ENCODE results near the gene WDR5.

WDR5 gene

GRCh38 chr9:134158242-134158641, 22.4 kb downstream of the WDR5 start:
- no peak for DNase-seq (ENCODE audit: low read depth, low spot score)

- DNase-seq (ENCODE audit: low read depth, low spot score), result no peak
These were observed 23.0 kb downstream of the WDR5 start for GRCh38 chr9:134158753-134159392.

GRCh38 chr9:134159566-134160245, 23.8 kb downstream of the WDR5 start:
- no peak for DNase-seq (ENCODE audit: low read depth, low spot score)

GRCh38 chr9:134161647-134162046, 25.8 kb downstream of the WDR5 start:
- DNase-seq (ENCODE audit: low read depth, low spot score), result no peak

GRCh38 chr9:134162212-134162775, 26.4 kb downstream of the WDR5 start:
- no peak for DNase-seq (ENCODE audit: low read depth, low spot score)

- no peak for DNase-seq (ENCODE audit: low read depth, low spot score)
These were observed 27.1 kb downstream of the WDR5 start for GRCh38 chr9:134162926-134163370.

- peak; percentile 32 for DNase-seq (ENCODE audit: low read depth, low spot score)
These were observed 27.7 kb downstream of the WDR5 start for GRCh38 chr9:134163371-134164196.

DNA sequence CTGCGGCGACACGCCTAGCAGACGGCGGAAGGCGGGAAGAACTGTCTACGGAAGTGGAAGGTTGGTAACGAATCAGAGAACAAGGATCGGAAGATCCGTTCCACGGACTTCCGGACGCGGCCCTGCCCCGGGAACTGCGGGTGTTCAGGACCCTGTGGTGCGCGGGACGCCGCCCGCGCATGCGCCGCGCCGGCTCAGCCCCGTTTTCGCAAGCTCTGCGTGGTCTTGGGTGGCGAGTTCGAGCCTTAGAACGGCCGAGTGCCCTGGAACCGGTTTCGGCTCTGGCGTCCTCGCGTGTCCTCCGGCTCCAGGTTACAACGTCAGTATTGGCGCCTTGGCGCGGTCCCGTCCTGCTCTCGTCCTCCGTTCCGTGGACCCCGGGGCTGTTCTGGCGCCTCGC, 29.0 kb downstream of the WDR5 start:
- no peak for DNase-seq (ENCODE audit: low read depth, low spot score)

DNA sequence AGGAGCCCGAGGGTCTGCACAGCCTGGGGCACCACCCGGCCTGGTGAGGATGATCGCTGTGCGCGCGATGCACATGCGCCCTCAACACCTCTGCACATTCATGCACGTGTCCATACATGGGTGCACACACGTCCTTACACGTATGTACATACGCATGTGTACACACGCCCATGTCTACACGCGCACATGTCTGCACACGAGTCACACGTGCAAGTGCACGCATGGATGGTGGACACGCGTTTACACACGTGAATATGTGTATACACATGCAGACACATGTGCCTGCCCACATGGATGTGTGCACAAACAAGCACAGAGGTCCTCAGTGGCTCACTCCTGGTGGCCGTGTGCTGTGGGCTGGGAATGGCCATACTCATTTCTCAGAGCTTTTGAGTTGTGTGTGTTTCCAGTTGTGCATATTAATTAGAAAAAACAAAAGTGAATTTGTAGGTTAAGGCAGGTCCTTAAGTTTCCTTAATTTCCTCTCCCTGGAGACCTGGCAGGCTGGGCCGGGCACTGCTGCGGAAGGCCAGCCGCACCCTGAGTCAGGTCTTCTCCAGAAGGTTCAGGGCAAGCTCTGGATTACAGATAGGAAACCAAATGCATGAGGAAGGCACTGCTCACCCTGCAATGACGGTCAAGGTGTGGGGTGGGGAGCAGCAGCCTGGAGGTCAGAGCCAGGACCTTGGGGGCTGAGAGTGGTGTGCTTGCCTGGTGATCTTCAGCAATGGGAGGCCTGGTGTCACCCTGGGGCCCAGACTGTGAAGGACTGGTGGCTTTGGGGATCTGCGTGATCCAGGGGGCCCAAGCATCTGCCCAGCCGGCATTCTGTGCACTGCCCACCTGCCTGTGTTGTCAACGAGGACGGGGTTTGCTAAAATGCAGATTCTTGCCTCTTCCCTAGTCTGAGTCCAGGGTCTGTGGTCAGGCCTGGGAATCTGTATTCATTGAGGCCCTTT, 29.8 kb downstream of the WDR5 start:
- no peak for DNase-seq (ENCODE audit: low read depth, low spot score)

GRCh38 chr9:134166374-134166773, 30.5 kb downstream of the WDR5 start:
- DNase-seq (ENCODE audit: low read depth, low spot score), result no peak

DNA sequence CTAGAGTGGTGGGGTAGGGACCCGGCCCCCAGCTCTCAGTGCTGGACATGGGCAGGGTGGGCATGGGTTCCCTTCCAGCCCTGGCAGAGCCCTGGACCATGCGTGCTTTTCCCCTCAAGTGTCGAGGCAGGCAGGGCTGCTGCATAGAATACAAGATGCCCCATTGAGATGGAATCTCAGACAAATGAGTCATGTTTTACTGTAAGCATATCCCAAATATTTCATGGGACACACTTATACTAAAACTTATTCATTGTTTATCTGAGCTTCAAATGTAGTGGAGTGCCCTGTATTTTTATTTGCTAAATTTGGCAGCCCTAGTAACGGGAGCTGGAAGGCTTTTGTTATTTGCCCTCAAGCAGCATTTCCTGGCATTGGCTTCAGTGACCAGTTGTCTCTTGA, 31.6 kb downstream of the WDR5 start:
- DNase-seq (ENCODE audit: low read depth, low spot score), result no peak

GRCh38 chr9:134168757-134169550, 33.1 kb downstream of the WDR5 start:
- no peak for DNase-seq (ENCODE audit: low read depth, low spot score)

- DNase-seq (ENCODE audit: low read depth, low spot score), result no peak
These were observed 34.0 kb downstream of the WDR5 start for GRCh38 chr9:134169724-134170401.

DNA sequence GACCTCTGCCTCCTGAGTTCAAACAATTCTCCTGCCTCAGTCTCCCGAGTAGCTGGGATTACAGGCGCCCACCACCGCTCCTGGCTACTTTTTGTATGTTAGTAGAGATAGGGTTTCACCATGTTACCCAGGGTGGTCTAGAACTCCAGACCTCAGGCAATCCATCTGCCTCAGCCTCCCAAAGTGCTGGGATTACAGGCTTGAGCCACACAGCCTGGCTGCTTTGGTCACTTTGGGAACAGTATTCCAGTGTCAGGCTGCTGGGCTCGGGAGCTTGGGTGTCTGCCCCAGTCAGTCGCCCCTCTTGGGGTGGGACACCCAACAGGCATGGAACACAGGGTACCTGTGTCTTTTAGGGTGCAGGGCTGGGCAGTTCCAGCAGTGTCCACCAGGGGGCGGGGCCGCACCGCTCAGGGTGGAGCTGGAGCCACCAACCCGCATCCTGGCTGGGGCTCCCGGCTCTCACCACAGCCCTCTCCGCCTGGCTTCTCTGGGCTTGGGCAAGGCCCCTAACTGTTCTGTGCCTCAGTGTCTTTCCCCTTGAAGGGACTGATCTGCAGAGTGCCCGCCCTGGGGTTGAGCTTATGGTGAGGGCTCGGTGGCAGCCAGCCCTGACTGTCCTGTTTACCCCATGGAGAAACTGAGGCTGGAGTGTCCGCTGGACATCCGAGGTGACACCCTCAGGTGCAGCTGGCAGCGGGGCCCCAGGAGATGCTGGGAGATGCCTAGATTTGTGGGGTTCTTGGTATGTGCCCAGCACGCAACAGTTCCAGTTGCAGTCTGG, 34.8 kb downstream of the WDR5 start:
- no peak for DNase-seq (ENCODE audit: low read depth, low spot score)

GRCh38 chr9:134171316-134172197, 35.7 kb downstream of the WDR5 start:
- DNase-seq (ENCODE audit: low read depth, low spot score), result no peak

DNA sequence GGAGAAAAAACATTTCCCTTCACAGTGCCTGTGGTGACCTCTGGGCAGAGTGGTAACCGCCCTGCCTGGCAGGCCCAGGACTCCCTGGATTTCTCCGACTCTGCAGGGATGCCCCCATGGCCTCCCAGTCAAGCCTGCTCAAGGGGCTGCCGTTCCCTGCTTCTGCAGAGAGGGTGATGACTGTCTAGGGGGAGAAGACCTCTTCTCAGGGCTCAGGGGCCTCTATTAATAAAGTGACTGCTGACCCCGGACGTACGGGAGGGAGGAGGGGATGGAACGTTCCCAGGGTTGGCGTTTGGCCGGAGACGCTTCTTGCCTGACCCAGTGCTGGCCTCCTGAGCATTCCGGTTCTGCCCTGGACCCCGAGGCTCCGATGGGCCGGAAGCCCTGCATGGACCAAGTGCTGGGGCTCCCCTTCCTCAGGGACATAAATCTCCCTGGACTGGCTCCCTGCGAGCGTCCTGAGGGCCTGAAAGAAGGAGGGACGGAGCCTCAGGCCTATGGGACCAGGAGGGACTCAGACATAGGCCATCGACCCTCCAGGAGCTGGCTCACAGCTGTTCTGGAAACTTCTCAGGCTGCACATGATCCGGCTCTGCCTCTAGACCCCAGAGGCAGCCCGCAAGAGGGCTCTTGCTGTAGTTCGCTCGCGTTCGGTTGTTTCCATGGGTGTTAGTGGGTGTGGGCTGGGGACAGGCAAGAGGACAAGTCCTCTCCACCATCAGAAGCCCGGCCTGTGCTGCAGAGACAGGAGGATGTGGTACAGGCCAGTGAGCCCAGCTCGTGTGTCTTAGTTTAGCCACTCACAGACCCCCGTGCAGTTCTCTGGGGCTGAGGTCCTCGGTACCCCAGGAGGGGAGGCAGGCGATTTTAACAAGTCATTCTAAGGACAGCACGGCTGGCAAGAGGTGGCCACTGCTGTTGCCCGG, 36.6 kb downstream of the WDR5 start:
- no peak for DNase-seq (ENCODE audit: low read depth, low spot score)
